Right renal cortex interstitium (tissue), 3 donors: ENCODE measurements around the gene FOXN3. TPM values are rescaled to one million over a fixed set of nuclear protein-coding genes. Genes with fewer than 3 reads are reported as not detected.

Source experiments
- DNase-seq, 3 donors: peaks; one replicate each; pipeline ENCODE4 v3.0.0-alpha.2; 2013; ENCODE audit warnings: low read depth in 3 of 3, low spot score in 2 of 3
- polyA plus RNA-seq, 3 donors: library from polyadenylated mRNA; unstranded; fragments of 120-200 nt; gene quantifications; one replicate each; pipeline ENCODE4 v1.2.1, GENCODE V29; 2013; ENCODE audit not compliant: insufficient read length in 3 of 3

The FOXN3 gene
- polyA plus RNA-seq, 3 donors, result 31.4 to 34.5 (median 32.8) TPM

- no peak for DNase-seq
These were observed 28.9 kb downstream of the FOXN3 start for GRCh38 chr14:89387922-89388685.

- no peak for DNase-seq
These were observed 30.7 kb downstream of the FOXN3 start for GRCh38 chr14:89386212-89386886.

GRCh38 chr14:89384636-89385035 lies 32.4 kb downstream of the FOXN3 start:
- DNase-seq, result no peak

GRCh38 chr14:89384023-89384422 lies 33.0 kb downstream of the FOXN3 start:
- DNase-seq, result no peak

GRCh38 chr14:89382901-89383845 lies 33.9 kb downstream of the FOXN3 start:
- no peak for DNase-seq

- DNase-seq, result no peak
These were observed 34.5 kb downstream of the FOXN3 start for GRCh38 chr14:89382487-89382886.

- DNase-seq, result no peak
These were observed 36.9 kb downstream of the FOXN3 start for GRCh38 chr14:89379891-89380820.

GRCh38 chr14:89379006-89379405 lies 38.0 kb downstream of the FOXN3 start:
- DNase-seq, result no peak

- no peak for DNase-seq
These were observed 38.9 kb downstream of the FOXN3 start for GRCh38 chr14:89378119-89378518.

- DNase-seq, result no peak
These were observed 39.5 kb downstream of the FOXN3 start for GRCh38 chr14:89377544-89377943.

GRCh38 chr14:89374908-89375307 lies 42.1 kb downstream of the FOXN3 start:
- no peak for DNase-seq

- DNase-seq, result no peak
These were observed 43.8 kb downstream of the FOXN3 start for GRCh38 chr14:89373185-89373584.

- DNase-seq, result no peak
These were observed 44.5 kb downstream of the FOXN3 start for GRCh38 chr14:89372512-89372883.

- DNase-seq, result no peak
These were observed 45.2 kb downstream of the FOXN3 start for GRCh38 chr14:89371585-89372511.

GRCh38 chr14:89370781-89371180 lies 46.3 kb downstream of the FOXN3 start:
- DNase-seq, result no peak

GRCh38 chr14:89370381-89370780 lies 46.7 kb downstream of the FOXN3 start:
- DNase-seq, result no peak

GRCh38 chr14:89369656-89370055 lies 47.4 kb downstream of the FOXN3 start:
- no peak for DNase-seq

GRCh38 chr14:89368490-89369477 lies 48.2 kb downstream of the FOXN3 start:
- DNase-seq, result no peak
